Measurements from ENCODE around the gene KLHDC7A.

KLHDC7A gene

DNA sequence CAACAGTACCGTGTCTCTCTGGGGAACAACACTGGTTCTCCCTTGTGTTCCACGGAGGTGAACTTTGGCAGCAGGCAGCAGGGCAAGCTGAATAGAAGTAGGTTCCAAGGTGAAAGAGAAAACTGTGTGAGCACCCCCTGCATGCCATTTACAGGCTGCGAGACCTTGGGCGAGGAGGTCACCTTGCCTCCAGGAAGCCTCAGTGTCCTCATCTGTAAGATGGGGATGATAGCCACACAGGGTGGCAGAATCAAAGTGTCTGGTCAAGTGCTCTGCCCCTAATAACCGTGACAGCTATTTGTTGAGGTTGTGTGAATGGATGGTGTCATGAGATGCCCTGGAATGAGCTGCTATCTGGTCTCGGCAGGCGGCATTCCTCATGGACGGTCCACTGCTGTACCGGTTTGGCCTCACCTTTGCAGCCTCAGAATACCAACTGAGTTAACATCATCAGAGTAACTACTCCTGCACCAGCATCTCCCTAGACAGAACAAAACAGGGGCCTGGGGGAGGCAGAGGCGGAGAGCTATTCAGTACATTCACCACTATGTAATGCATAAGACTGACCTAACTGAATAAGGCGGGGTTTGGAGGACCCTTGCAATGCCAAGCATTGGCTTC, 7.4 kb upstream of the KLHDC7A start:
- DNase-seq: no peak

DNA sequence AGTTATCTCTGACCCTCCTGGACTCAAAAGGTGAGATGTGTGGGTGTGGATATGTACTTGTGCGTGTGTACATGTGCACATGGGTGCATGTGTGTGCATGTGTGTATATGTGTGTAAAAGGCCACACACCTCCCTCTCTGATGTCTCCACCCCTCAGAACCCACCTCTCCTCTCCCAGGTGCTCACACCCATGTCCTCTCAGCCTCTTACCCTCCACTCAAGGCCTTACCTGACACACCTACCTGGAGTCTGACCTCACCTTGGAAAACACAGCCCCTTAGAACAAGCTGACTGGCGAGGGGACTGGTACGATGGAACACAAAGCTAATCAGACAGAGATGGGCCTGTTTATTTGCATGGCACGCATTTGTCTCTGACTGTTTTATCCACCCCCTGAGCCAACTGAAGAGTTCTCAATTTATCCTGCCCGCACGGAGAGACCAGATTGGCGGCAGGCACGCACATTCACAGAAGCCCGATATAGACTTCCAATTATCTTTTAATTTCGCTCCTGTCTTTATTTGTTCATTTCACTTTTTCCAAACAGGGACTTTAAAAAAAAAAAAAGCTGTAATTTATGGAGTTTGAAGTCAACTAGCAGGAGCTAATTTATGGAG, 6.1 kb upstream of the KLHDC7A start:
- DNase-seq: no peak

DNA sequence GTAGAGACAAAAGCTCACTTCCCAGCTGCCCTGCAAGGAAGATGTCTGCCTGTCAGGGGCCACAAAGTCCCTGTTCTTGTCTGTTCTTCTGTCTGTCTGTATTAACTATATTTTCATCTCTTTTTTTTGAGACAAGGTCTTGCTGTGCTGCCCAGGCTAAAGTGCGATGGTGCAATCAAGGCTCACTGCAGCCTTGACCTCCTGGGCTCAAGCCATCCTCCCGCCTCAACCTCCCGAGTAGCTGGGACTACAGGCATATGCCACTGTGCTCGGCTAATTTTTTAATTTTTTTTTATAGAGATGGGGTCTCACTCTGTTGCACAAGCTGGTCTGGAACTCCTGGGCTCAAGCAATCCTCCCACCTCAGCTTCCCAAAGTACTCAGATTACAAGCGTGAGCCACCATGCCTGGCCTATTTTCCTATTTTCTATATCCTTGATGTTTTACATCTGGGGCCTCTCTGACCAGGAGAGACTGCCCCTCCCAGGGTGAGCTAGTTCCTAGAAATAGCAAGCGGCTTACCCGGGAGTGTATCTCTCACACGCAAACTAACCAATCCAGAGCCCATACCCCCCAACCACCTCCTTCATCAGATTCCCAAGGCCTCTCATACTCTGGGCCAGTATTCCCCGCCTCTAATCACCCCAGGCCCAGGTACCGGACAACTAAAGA, 5.4 kb upstream of the KLHDC7A start:
- no peak for DNase-seq

DNA sequence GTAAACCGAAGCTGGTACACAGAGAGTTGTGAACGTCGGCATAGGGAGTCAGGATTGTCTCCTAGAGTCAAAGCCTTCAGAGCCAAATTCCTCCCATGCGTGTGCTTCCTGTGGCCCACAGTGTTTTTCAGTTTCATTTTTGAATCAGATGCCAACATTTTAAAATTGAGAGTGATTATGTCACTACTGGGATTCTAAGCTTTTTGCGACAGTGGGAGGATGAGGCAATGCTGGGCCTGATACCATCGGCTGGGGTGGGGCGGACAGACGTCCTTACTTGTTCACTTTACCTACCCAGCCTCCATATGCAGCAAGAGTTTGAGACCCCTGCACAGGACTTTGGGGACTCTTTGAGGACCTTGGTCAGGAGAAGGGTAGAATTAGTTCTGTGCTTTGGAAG, 1.3 kb upstream of the KLHDC7A start:
- DNase-seq: no peak

DNA sequence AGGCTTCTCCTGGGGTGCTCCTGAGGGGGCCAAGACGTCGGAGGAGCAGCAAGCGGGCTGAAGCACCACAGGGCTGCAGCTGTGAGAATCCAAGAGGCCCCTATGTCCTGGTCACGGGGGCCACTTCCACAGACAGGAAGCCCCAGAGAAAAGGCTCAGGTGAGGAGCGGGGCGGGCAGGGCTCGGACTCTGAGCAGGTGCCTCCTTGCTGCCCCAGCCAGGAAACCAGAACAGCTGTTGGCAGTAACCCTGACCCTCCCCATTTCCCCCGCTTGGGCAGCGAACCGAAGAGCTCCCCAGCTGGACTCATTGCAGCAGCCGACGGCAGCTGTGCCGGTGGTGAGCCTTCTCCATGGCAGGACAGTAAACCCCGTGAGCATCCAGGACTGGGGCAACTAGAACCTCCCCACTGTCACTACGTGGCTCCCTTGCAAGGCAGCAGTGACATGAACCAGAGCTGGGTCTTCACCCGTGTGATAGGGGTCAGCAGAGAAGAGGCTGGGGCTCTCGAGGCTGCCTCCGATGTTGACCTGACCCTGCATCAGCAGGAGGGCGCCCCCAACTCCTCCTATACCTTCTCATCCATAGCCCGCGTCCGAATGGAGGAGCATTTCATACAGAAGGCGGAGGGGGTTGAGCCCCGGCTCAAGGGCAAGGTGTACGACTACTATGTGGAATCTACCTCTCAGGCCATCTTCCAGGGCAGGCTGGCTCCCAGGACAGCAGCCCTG, 625 bp downstream of the KLHDC7A start:
- no peak for DNase-seq

DNA sequence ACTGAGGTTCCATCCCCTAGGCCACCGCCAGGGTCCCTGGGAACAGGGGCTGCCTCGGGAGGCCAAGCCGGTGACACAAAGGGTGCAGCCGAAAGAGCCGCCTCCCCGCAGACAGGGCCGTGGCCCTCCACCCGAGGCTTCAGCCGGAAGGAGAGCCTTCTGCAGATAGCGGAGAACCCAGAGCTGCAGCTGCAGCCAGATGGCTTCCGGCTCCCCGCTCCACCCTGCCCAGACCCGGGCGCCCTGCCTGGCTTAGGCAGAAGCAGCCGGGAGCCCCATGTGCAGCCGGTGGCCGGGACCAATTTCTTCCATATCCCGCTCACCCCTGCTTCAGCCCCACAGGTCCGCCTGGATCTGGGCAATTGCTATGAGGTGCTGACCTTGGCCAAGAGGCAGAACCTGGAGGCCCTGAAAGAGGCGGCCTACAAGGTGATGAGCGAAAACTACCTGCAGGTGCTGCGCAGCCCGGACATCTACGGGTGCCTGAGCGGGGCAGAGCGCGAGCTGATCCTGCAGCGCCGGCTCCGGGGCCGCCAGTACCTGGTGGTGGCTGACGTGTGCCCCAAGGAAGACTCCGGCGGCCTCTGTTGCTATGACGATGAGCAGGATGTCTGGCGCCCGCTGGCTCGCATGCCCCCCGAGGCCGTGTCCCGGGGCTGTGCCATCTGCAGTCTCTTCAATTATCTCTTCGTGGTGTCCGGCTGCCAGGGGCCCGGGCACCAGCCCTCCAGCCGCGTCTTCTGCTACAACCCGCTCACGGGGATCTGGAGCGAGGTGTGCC, 1.4 kb downstream of the KLHDC7A start:
- no peak for DNase-seq

DNA sequence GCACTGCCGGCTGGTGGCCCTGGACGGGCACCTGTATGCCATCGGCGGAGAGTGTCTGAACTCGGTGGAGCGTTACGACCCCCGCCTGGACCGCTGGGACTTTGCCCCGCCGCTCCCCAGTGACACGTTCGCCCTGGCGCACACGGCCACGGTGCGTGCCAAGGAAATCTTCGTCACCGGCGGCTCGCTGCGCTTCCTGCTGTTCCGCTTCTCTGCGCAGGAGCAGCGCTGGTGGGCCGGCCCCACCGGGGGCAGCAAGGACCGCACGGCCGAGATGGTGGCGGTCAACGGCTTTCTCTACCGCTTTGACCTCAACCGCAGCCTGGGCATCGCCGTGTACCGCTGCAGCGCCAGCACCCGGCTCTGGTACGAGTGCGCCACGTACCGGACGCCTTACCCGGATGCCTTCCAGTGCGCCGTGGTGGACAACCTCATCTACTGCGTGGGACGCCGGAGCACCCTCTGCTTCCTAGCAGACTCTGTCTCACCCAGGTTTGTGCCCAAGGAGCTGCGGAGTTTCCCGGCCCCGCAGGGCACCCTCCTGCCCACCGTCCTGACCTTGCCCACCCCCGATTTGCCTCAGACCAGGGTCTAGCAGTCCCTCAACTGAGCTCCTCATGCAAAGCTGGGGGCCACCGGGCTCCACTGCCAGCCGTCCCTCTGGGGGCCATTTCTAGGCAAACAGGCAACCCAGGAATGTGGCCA, 2.1 kb downstream of the KLHDC7A start:
- no peak for DNase-seq

DNA sequence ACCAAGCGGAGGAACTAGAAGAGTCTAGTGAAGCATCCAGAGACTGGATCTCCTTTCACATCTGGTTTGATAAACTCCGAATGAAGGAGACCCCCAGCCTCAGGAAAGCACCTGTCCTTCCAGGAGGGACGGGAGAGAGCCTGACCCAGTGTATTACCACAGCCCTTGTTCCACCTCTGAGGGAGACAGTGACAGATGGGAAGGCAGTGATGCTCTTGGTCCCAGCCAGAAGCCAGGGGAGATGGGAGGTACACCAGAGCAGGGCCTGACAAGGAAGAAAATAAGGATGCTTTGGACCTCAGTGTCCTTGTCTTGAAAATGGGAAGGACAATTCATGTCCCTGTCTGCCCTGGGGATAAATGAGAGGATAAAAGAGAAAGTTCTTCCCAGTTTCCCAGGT, 3.5 kb downstream of the KLHDC7A start:
- DNase-seq: no peak

DNA sequence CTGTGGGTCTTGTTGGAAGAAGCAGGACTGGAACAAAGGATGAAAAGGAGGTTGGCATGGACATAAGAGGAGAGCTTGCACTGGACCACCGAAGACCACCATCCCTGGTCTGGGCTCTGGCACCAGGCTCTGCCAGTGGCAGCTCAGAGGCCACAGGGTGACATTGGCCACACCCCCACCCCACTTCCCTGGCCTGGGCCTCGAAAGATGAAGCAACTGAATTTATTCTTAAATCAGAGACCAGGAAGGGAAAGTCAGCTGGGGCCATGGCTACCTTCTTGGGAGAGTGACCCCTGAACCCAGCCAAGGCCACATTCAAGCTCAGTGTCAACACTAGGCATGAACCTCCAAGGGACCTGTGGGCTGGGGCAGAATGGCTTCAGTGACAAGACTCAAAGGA, 4.0 kb downstream of the KLHDC7A start:
- no peak for DNase-seq

DNA sequence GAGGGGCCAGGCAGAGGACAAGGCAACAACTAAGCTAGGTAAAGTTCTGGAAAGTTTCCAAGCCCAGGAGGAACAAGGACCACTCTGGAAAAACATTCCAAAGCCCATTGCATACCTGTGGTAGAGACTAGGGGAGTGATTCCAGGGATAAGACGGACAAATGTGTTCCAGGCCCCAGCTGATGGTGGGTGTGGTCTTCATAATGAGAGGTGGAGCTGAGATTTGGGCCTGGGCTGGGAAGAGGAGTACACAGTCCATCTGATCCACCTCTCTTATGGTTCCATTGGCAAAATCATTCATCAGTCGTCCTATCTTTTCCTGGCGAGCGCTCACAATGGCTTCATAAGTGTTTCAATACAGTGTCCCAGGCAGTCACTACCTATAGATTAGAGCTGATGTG, 4.5 kb downstream of the KLHDC7A start:
- DNase-seq: no peak

DNA sequence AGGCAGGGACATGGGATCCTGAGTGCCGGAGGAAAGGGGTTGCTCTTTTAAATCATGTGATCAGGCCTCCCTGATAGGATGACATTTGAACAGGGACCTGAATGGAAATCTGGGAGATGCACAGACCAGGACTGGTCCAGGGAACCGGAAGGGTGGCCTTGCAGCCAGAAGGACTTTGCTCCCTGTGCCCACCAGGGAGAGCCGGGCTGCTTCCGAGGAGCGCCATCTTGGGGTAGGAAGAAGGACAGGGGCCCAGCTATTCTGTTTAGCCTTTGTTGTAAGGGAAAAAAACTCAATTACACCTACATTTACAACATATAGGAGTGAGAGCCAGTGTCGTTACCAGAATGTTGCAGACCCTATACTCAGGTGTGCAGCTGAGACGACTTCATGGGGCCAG, 5.5 kb downstream of the KLHDC7A start:
- DNase-seq: no peak

DNA sequence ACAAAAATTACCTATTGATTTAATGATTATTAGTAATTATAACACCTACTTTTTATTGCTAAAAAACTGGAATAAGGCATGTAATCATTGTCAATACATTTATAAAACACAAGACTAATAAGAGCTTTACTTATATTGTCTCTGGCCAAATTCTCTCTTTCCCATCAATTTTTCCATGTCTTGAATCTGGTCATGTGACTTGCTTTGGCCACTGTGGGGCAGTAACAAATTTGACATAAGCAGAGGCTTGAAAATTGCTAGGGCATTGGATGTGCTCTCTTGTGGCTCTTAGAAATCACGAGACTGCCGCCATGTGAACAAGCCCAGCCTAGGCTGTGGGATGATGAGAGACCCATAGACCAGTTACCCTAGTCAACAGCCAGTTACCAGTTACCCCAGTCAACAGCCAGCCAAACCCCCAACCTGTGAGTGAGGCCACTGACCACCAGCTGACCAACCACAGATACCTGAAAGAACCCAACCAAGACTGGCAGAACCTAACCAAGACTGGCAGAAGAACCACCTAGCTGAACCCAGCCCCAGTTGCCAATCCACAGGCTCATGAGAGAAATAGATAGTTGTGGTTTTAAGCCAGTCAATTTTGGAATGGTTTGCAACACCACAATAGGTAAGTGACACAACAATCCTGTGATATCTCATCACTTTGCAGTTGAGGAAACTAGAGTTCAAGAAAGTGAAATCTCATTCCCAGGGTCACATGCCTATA, 8.8 kb downstream of the KLHDC7A start:
- DNase-seq: no peak

DNA sequence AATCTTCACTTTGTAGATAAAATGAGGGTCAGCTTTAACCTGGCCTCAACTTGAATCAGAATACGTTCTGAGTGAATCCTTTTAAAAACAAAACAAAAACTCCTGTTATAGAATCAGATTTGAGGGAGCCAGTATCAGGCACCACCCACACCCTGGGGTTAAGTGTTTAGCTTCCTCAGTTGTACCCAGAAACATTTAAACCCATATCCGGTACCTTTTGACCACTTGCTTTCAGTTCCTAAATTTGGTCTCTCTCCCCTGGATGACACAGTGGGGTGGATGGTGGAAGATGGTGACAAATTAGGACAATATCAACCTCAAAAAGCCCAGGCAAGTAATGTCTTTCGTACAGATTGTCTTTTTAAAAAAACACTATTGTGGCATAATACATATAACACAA, 10.4 kb downstream of the KLHDC7A start:
- DNase-seq: no peak

DNA sequence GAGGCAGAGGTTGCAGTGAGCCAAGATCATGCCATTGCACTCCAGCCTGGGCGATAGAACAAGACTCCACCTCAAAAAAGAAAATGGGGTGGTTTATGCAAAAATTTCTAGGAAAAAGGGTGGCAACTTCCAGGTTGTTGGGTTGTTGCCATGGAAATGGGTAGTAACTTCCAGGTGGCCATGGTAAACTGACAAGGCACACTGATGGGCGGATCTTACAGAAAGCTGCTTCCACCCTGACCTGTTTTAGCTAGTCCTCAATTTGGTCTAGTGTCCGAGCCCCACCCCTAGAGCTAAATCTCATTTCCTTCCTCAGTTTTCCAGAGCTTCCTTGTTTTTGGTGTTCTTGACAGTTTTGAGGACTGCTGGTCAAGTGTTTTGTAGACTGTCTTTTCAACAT, 13.6 kb downstream of the KLHDC7A start:
- no peak for DNase-seq

DNA sequence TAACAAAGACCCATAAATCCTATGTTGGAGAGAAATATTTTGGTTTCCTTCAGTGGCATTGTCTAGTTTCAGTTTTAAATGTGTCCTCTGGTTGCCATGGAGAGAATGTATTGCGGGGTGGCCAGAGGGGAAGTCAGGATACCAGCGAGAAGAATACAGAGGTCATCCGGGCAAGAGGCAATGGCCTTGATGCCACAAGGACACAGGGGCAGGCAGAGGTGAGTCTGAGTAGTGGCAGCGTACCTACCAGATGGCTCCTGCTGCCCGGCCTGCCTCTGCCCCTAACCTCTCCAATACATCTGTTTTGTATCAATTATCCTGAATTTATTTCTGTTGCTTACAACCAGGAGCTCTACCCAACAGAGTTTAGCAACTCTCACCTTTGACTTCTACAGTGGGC, 14.9 kb downstream of the KLHDC7A start:
- no peak for DNase-seq

DNA sequence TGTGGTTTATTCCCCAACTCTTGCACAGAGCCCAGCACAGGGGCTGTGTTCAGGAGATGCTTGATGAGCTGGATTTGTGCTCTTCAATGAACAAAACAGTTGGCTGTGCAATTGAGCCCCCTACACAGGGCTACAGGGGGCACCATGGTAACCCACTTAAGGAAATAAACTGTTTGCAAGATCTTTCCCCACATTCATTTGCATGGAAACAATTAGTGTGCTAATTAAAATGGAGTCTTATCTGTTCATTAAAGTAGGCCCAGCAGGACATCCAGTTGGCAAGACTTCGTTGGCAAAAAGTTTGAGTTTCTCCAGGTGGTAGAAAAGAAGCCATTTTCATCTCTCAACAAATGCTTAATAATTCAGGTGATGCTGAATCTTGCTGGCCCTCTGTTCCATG, 15.3 kb downstream of the KLHDC7A start:
- DNase-seq: no peak

DNA sequence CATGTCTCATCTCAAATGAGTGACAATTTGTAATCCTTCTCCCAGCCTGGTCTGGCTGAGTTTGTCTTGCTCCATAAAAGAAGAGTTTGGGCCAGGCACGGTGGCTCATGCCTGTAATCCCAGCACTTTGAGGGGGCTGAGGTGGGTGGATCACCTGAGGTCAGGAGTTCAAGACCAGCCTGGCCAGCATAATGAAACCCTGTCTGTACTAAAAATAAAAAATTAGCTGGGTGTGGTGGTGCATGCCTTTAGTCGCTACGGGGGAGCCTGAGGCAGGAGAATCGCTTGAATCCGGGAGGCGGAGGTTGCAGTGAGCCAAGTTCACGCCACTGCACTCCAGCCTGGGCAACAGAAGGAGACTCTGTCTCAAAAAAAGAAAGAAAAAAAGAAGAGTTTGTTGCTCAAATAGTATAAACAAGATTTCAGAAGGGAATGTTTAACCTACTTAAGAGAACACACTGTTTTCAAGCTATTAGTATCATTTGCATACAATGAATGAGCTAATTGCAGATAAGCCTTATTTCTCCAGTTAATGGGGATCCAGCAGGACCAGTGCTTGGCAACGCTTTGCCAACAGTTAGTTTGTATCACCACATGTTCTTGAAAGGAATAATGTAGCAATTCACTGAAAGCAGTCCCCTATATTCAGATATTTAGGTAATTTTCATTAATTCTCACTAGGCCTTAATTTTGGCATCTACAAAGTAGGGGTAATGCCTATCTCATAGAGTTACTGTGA, 15.9 kb downstream of the KLHDC7A start:
- no peak for DNase-seq

DNA sequence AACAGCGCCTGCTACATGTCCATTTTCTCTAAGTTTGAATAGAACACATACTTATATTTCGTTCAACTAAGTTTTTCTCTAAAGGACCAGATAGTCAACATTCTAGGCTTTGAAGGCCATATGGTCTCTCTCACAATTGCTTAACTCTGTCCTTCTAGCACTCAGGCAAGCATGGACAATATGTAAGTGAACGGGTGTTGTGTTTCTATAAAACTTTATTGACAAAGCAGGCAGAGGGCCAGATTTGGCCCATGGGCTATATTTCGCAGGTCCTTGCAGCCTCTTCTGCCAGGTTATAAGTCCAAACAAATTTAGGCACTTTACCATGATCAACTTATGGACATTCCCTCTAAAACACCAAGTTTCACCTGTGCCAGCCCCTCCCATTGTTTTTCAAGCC, 21.1 kb downstream of the KLHDC7A start:
- DNase-seq: no peak

DNA sequence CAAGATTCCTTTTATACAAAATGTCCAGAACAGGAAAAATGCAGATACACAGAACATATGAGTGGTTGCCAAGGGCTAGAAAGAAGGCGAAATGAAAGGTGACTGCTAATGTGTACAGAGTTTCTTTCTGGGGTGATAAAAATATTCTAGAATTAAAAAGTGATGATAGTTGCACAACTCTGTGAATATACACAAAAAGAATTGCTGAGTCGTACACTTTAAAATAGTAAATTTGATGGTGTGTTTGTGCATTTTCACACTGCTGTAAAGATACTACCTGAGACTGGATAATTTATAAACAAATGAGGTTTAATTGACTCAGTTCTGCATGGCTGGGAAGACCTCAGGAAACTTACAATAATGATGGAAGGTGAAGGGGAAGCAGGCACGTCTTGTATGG, 23.9 kb downstream of the KLHDC7A start:
- DNase-seq: no peak

DNA sequence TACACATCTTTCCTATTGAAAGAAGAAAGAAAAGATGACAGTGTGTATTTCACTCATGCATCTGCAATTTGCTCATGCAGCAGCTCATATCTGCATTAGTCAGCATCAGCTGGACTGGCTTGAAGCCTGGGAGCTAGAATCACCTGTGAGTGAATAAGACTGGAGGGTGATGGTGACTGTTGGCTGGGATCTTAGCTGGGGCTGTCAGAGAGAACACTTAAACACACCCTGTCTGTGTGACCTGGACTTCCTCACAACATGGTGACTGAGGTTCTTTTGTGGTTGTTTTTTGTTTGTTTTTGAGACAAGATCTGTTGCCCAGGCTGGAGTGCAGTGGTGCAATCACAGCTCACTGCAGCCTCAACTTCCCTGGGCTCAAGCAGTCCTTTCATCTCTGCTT, 24.9 kb downstream of the KLHDC7A start:
- DNase-seq: no peak

DNA sequence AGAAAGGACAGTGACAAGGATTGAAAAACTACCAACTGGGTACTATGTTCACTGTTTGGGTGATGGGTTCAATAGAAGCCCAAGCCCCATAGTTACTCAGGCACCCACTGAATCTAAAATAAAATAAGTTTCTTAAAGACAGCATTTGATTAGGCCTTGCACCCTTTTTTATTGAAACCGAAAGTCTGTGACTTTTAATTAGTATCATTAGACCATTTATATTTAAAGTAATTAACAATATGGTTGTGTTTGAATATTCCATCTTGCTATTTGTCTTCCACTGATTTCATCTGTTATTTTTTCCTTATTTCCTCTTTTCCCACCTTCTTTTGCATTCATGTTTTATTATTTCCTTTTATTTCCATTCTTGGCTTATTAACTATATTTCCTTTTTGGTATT, 27.4 kb downstream of the KLHDC7A start:
- DNase-seq: no peak
